Activated CD8-positive, alpha-beta memory T cell treated with anti-CD3 and anti-CD28 coated beads, Interleukin-2, amount 50 U/mL, for 48 hours (primary cell): ENCODE data around the gene KBTBD4.
"Not testable (repeated sequence)": the region's sequence is repeated elsewhere in the genome, so short reads cannot be mapped to it uniquely, and the experiment has no call there.

ENCODE experiments used
- DNase-seq: peaks from one replicate; pipeline ENCODE4 v3.0.0-alpha.2; 2020

Gene KBTBD4

GRCh38 chr11:47589977-47590861 is 11.4 kb upstream of the KBTBD4 start:
- DNase-seq, result no peak

- no peak for DNase-seq
Measured at GRCh38 chr11:47589584-47589976, 10.8 kb upstream of the KBTBD4 start.

GRCh38 chr11:47589118-47589517 is 10.3 kb upstream of the KBTBD4 start:
- no peak for DNase-seq

GRCh38 chr11:47587723-47588326 is 9.1 kb upstream of the KBTBD4 start:
- no peak for DNase-seq

GRCh38 chr11:47587039-47587716 is 8.4 kb upstream of the KBTBD4 start:
- DNase-seq, result no peak

GRCh38 chr11:47586098-47586855 is 7.5 kb upstream of the KBTBD4 start, which contains the start of gene FAM180B:
Gene FAM180B, plus strand, starts transcription at chr11:47586678. Its CDS starts 91 bp downstream, at chr11:47586769.
- no peak for DNase-seq

GRCh38 chr11:47583844-47584243 is 5.1 kb upstream of the KBTBD4 start:
- no peak for DNase-seq

GRCh38 chr11:47577460-47578041 is 1.2 kb downstream of the KBTBD4 start:
- no peak for DNase-seq

- DNase-seq, result no peak
Measured at GRCh38 chr11:47573321-47573720, 5.4 kb downstream of the KBTBD4 start.

GRCh38 chr11:47572715-47573255 is 6.0 kb downstream of the KBTBD4 start:
- DNase-seq, result no peak

- no peak for DNase-seq
Measured at GRCh38 chr11:47571895-47572294, 6.9 kb downstream of the KBTBD4 start.

GRCh38 chr11:47571357-47571729 is 7.4 kb downstream of the KBTBD4 start:
- DNase-seq, result no peak

- no peak for DNase-seq
Measured at GRCh38 chr11:47570651-47571356, 8.0 kb downstream of the KBTBD4 start.

- no peak for DNase-seq
Measured at GRCh38 chr11:47569646-47570045, 9.1 kb downstream of the KBTBD4 start.

- peak; percentile 55 for DNase-seq
Measured at GRCh38 chr11:47566149-47566698, 12.5 kb downstream of the KBTBD4 start.

GRCh38 chr11:47565340-47566148 is 13.2 kb downstream of the KBTBD4 start, which contains the start of gene PTPMT1:
Gene PTPMT1, plus strand, starts transcription at chr11:47565599. Its CDS starts 24 bp downstream, at chr11:47565623.
- peak; percentile 87 for DNase-seq

GRCh38 chr11:47564933-47565339 is 13.8 kb downstream of the KBTBD4 start:
- DNase-seq, result no peak

GRCh38 chr11:47564366-47564765 is 14.4 kb downstream of the KBTBD4 start:
- not testable (repeated sequence) for DNase-seq

GRCh38 chr11:47562393-47562792 is 16.4 kb downstream of the KBTBD4 start:
- DNase-seq, result not testable (repeated sequence)

GRCh38 chr11:47560426-47560825 is 18.3 kb downstream of the KBTBD4 start:
- DNase-seq, result no peak
